Fibroblast of upper back skin (primary cell): ENCODE measurements around the gene C1QTNF1.

Experiments
- DNase-seq: peaks from one replicate; pipeline ENCODE4 v3.0.0-alpha.2; 2013

Gene C1QTNF1

GRCh38 chr17:79082311-79083190, 58.6 kb downstream of the C1QTNF1 start:
- DNase-seq: peak; percentile 16

- no peak for DNase-seq
Measured at GRCh38 chr17:79083191-79083971, 59.4 kb downstream of the C1QTNF1 start.

GRCh38 chr17:79084291-79085153, 60.6 kb downstream of the C1QTNF1 start:
- no peak for DNase-seq

GRCh38 chr17:79085154-79085920, 61.4 kb downstream of the C1QTNF1 start:
- no peak for DNase-seq

- no peak for DNase-seq
Measured at GRCh38 chr17:79085921-79086551, 62.1 kb downstream of the C1QTNF1 start.

- no peak for DNase-seq
Measured at GRCh38 chr17:79086609-79087427, 62.8 kb downstream of the C1QTNF1 start.

- peak; percentile 45 for DNase-seq
Measured at GRCh38 chr17:79087428-79088143, 63.6 kb downstream of the C1QTNF1 start.

- DNase-seq: no peak
Measured at GRCh38 chr17:79088247-79088996, 64.5 kb downstream of the C1QTNF1 start.

- no peak for DNase-seq
Measured at GRCh38 chr17:79088997-79089328, 65.0 kb downstream of the C1QTNF1 start.

GRCh38 chr17:79089720-79090442, 65.9 kb downstream of the C1QTNF1 start:
- no peak for DNase-seq

- peak; percentile 10 for DNase-seq
Measured at GRCh38 chr17:79090443-79091225, 66.7 kb downstream of the C1QTNF1 start.

GRCh38 chr17:79091226-79091670, 67.3 kb downstream of the C1QTNF1 start:
- DNase-seq: no peak

GRCh38 chr17:79092567-79092966, 68.6 kb downstream of the C1QTNF1 start:
- no peak for DNase-seq

GRCh38 chr17:79093270-79093669, 69.3 kb downstream of the C1QTNF1 start:
- DNase-seq: no peak

GRCh38 chr17:79094261-79094660, 70.3 kb downstream of the C1QTNF1 start:
- DNase-seq: no peak

GRCh38 chr17:79095345-79096055, 71.5 kb downstream of the C1QTNF1 start:
- DNase-seq: no peak

GRCh38 chr17:79096477-79096876, 72.5 kb downstream of the C1QTNF1 start:
- no peak for DNase-seq
